ENCODE results near the gene CAPN9.

DNA sequence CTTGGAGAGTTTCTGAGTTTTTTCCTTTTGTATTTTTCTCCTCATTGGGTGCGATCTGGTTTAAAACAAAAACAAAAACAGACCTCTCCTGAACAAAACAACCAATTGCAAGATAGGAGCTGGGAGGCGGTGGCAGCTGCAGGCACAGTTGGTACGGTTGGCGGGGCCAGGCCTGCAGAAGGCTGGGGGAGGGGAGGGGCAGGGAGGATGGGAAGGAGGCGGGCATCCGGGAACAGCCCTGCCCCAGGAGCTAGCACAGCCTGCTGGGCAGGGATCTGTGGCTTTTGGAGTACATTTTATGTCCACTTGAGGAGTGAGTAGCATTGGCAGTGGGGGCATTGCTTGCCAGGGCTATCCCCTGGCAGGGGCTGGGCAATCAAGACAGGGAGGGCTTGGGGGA is 5.2 kb downstream of the CAPN9 start:
- TF ChIP-seq, protein P1, sequence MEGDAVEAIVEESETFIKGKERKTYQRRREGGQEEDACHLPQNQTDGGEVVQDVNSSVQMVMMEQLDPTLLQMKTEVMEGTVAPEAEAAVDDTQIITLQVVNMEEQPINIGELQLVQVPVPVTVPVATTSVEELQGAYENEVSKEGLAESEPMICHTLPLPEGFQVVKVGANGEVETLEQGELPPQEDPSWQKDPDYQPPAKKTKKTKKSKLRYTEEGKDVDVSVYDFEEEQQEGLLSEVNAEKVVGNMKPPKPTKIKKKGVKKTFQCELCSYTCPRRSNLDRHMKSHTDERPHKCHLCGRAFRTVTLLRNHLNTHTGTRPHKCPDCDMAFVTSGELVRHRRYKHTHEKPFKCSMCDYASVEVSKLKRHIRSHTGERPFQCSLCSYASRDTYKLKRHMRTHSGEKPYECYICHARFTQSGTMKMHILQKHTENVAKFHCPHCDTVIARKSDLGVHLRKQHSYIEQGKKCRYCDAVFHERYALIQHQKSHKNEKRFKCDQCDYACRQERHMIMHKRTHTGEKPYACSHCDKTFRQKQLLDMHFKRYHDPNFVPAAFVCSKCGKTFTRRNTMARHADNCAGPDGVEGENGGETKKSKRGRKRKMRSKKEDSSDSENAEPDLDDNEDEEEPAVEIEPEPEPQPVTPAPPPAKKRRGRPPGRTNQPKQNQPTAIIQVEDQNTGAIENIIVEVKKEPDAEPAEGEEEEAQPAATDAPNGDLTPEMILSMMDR (IDR thresholded peaks at IDR 0.05; ENCODE audit: low read depth, low read length, missing input control), result no peak
- TF ChIP-seq FOXA1 (IDR thresholded peaks at IDR 0.05), result no peak
- no peak for TF ChIP-seq SP1 (IDR thresholded peaks at IDR 0.05)

Measured in liver (tissue), 3 donors.